Measurements from ENCODE around the gene SPATA25. TPM values are rescaled to one million over a fixed set of nuclear protein-coding genes. Genes with fewer than 3 reads are reported as not detected.

SPATA25 gene
- total and polyA plus RNA-seq, 2 experiments from 2014 or later, result 0.41 to 5.6 TPM

GRCh38 chr20:45911486-45912343 is 24.3 kb upstream of the SPATA25 start, which contains the start of gene PLTP:
Gene PLTP (minus strand): TSS chr20:45912155. CDS start chr20:45911452, 703 bp downstream.
- Histone ChIP-seq H3K27me3 (no peaks in the 10 kb centered on the region), H2AFZ (peak within 1 kb of the TSS; percentile 50), H3K79me2 (no peaks in the 10 kb centered on the region), H3K4me2 (peak within 1 kb of the TSS; percentile 94), H3K36me3 (replicated peaks; ENCODE audit: insufficient read depth, low read depth) (no peaks in the 10 kb centered on the region), H3K9me3 (ENCODE audit: low read depth) (no peaks in the 10 kb centered on the region), H3K4me3 (peak within 1 kb of the TSS; percentile 49), H3K27ac (peak within 1 kb of the TSS; percentile 73), H3K9me2 (replicated peaks; ENCODE audit: insufficient read depth) (no peaks in the 10 kb centered on the region), H4K20me1 (ENCODE audit: insufficient read depth, poor library complexity, severe bottlenecking) (no peaks in the 10 kb centered on the region), H3K4me1 (ENCODE audit: insufficient read depth) (peaks cover 10% of the 10 kb centered on the region)
- DNase-seq (ENCODE audit: low spot score), result peak; percentile 77
- WGBS (ENCODE audit: low lambda C conversion rate, missing lambda C conversion rate), result 3% methylated on average over 35 of the region's 58 CpGs
- TF ChIP-seq EZH2phosphoT487 (IDR thresholded peaks at IDR 0.05; ENCODE audit: low read depth, severe bottlenecking, unreplicated experiment) (no peak), CTCF (IDR thresholded peaks at IDR 0.05; ENCODE audit: poor library complexity) (no peak), EZH2 (IDR thresholded peaks at IDR 0.05; ENCODE audit: borderline replicate concordance) (no peak)

- 7% methylated on average over 38 of the region's 43 CpGs for WGBS (ENCODE audit: low lambda C conversion rate, missing lambda C conversion rate)
- Histone ChIP-seq H3K9me2 (replicated peaks; ENCODE audit: insufficient read depth) (no peaks in the 10 kb centered on the region), H3K27ac (peak overlapping the region; percentile 73), H2AFZ (peak overlapping the region; percentile 50), H3K36me3 (replicated peaks; ENCODE audit: insufficient read depth, low read depth) (no peaks in the 10 kb centered on the region), H3K79me2 (no peaks in the 10 kb centered on the region), H3K9me3 (ENCODE audit: low read depth) (no peaks in the 10 kb centered on the region), H3K27me3 (no peaks in the 10 kb centered on the region), H3K4me2 (peak overlapping the region; percentile 94), H4K20me1 (ENCODE audit: insufficient read depth, poor library complexity, severe bottlenecking) (no peaks in the 10 kb centered on the region), H3K4me3 (peak overlapping the region; percentile 49), H3K4me1 (ENCODE audit: insufficient read depth) (peaks cover 10% of the 10 kb centered on the region)
- TF ChIP-seq EZH2phosphoT487 (IDR thresholded peaks at IDR 0.05; ENCODE audit: low read depth, severe bottlenecking, unreplicated experiment), result no peak
- no peak for TF ChIP-seq EZH2 (IDR thresholded peaks at IDR 0.05; ENCODE audit: borderline replicate concordance)
- no peak for TF ChIP-seq CTCF (IDR thresholded peaks at IDR 0.05; ENCODE audit: poor library complexity)
- peak; percentile 98 for DNase-seq (ENCODE audit: low spot score)
These were observed 23.5 kb upstream of the SPATA25 start for GRCh38 chr20:45910670-45911485.

- 83% methylated on average over 17 of the region's 22 CpGs for WGBS (ENCODE audit: low lambda C conversion rate, missing lambda C conversion rate)
- peak overlapping the region; percentile 45 for H3K4me2 ChIP-seq
- no peaks in the 10 kb centered on the region for H3K79me2 ChIP-seq
- no peaks in the 10 kb centered on the region for H3K27me3 ChIP-seq
- H4K20me1 ChIP-seq (ENCODE audit: insufficient read depth, poor library complexity, severe bottlenecking), result no peaks in the 10 kb centered on the region
- no peak overlapping the region for H2AFZ ChIP-seq
- H3K36me3 ChIP-seq (replicated peaks; ENCODE audit: insufficient read depth, low read depth), result no peaks in the 10 kb centered on the region
- H3K4me1 ChIP-seq (ENCODE audit: insufficient read depth), result peaks cover 10% of the 10 kb centered on the region
- no peaks in the 10 kb centered on the region for H3K9me3 ChIP-seq (ENCODE audit: low read depth)
- H3K4me3 ChIP-seq, result no peak overlapping the region
- H3K27ac ChIP-seq, result peak overlapping the region; percentile 11
- TF ChIP-seq EZH2phosphoT487 (IDR thresholded peaks at IDR 0.05; ENCODE audit: low read depth, severe bottlenecking, unreplicated experiment), result no peak
- TF ChIP-seq CTCF (IDR thresholded peaks at IDR 0.05; ENCODE audit: poor library complexity), result no peak
- TF ChIP-seq EZH2 (IDR thresholded peaks at IDR 0.05; ENCODE audit: borderline replicate concordance), result no peak
- no peaks in the 10 kb centered on the region for H3K9me2 ChIP-seq (replicated peaks; ENCODE audit: insufficient read depth)
- DNase-seq (ENCODE audit: low spot score), result no peak
These were observed 22.6 kb upstream of the SPATA25 start for GRCh38 chr20:45909817-45910669.
